ENCODE data around the gene CHAC1.
A peak's percentile ranks its signal among the peaks of the same experiment; 100 is the strongest.

Gene CHAC1

GRCh38 chr15:40925495-40925862 is 27.8 kb upstream of the CHAC1 start:
- DNase-seq = no peak

- peak; percentile 22 for DNase-seq
Observed at GRCh38 chr15:40925863-40926658, 27.2 kb upstream of the CHAC1 start.

- no peak for DNase-seq
Observed at GRCh38 chr15:40926659-40927494, 26.4 kb upstream of the CHAC1 start.

- DNase-seq = no peak
Observed at GRCh38 chr15:40927495-40927872, 25.8 kb upstream of the CHAC1 start.

- DNase-seq = no peak
Observed at GRCh38 chr15:40927873-40928806, 25.1 kb upstream of the CHAC1 start.

GRCh38 chr15:40928821-40929659 is 24.2 kb upstream of the CHAC1 start, which contains the start of gene DLL4:
Gene DLL4 (plus strand): TSS chr15:40929340. CDS start chr15:40929669, 329 bp downstream.
- DNase-seq = peak; percentile 47

GRCh38 chr15:40929660-40930429 is 23.4 kb upstream of the CHAC1 start:
- DNase-seq = no peak

- peak; percentile 49 for DNase-seq
Observed at GRCh38 chr15:40930430-40931299, 22.6 kb upstream of the CHAC1 start.

GRCh38 chr15:40931300-40932142 is 21.8 kb upstream of the CHAC1 start:
- DNase-seq = no peak

- no peak for DNase-seq
Observed at GRCh38 chr15:40932156-40932555, 21.1 kb upstream of the CHAC1 start.

GRCh38 chr15:40932649-40933516 is 20.4 kb upstream of the CHAC1 start:
- DNase-seq = no peak

- DNase-seq = no peak
Observed at GRCh38 chr15:40933517-40933902, 19.8 kb upstream of the CHAC1 start.

- no peak for DNase-seq
Observed at GRCh38 chr15:40934457-40934856, 18.8 kb upstream of the CHAC1 start.

- no peak for DNase-seq
Observed at GRCh38 chr15:40936234-40936708, 17.0 kb upstream of the CHAC1 start.

- no peak for DNase-seq
Observed at GRCh38 chr15:40936709-40937666, 16.3 kb upstream of the CHAC1 start.

GRCh38 chr15:40937762-40938535 is 15.3 kb upstream of the CHAC1 start:
- no peak for DNase-seq
